Muscle of back (tissue), 11 donors: Measurements from ENCODE around the gene KCNN3. TPM values are rescaled to one million over a fixed set of nuclear protein-coding genes. Genes with fewer than 3 reads are reported as not detected.

ENCODE experiments used
- DNase-seq, 3 donors: peaks; one replicate each; pipeline versions ENCODE4 v3.0.0 to v3.0.0-alpha.2; 2013
- polyA plus RNA-seq, 10 donors: library from polyadenylated mRNA; unstranded; fragments of 120-200 nt; gene quantifications; one replicate each; pipeline ENCODE4 v1.2.1, GENCODE V29; 2013; ENCODE audit not compliant: insufficient read length in 10 of 10

KCNN3 gene
- polyA plus RNA-seq, 10 donors: 6.2 to 9.8 (median 8.3) TPM

DNA sequence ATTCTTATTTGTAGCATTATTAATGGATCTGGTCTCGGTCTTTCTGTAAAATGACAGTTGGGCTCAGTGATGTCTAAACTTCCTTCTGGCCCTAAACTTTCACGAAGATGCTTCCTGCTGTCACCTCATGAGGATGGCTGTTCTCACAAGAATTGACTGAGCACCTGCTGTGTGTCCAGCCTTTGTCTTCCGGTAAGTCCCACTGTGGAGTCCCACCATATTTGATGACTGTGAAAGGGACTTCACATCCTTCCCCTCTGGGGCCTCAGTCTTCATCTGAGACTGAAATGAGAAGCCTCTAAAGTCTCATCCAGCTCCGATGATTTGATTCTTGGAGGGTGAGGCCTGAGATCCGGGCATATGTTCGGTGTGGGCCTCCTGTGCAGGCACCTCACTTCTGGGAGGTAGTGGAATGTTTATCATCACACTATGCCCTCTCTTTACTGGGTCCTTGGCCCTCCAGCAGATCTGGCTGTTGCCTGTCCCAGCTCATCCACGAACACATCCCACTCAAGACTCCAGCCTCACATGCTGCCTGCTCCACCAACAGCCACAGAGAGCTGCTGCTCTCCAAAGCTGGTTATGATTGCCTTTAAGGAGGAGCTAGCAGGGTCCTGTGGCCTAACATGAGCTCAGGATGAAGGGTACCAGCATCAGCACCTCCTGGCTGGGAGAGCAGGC lies 95.8 kb downstream of the KCNN3 start:
- no peak for DNase-seq

GRCh38 chr1:154773551-154773950 lies 96.5 kb downstream of the KCNN3 start:
- no peak for DNase-seq

DNA sequence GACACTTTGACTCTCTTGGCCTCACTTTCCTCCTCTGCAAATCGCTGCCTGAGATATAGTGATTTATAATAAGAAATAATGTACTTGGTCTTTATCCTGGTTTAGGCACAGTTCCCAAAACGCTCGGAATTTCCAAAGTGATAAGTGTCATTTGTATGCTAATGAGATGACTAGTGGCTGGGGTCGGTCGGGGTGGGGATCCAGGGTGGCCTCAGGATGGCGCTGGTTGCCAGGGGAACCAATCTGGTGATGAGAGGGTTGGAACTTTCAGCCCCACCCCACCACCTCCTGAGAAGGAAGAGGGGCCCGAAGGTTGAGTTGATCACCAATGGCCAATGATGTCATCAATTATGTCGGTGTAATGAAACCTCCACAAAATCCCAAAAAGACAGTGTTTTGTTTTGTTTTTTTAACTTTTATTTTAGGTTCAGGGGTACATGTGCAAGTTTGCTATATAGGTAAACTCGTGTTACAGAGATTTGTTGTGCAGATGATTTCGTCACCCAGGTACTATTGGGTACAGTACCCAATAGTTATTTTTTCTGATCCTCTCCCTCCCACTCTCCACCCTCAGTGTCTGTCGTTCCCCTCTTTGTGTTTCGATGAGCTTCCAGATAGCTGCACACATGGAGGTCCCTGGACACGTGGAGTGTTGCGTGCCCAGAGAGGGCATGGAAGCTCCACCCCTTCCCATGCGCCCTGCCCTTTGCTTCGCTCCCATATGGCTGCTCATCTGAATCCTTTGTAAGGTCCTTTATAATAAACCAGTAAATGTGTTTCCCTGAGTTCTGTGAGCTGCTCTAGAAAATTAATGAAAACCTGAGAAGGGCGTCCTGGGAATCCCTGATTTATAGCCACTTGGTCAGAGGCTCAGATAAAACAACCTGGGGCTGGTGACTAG lies 97.2 kb downstream of the KCNN3 start:
- no peak for DNase-seq

- no peak for DNase-seq
Observed at GRCh38 chr1:154772056-154772455, 98.0 kb downstream of the KCNN3 start.

- DNase-seq: no peak
Observed at GRCh38 chr1:154770897-154771594, 99.0 kb downstream of the KCNN3 start.

DNA sequence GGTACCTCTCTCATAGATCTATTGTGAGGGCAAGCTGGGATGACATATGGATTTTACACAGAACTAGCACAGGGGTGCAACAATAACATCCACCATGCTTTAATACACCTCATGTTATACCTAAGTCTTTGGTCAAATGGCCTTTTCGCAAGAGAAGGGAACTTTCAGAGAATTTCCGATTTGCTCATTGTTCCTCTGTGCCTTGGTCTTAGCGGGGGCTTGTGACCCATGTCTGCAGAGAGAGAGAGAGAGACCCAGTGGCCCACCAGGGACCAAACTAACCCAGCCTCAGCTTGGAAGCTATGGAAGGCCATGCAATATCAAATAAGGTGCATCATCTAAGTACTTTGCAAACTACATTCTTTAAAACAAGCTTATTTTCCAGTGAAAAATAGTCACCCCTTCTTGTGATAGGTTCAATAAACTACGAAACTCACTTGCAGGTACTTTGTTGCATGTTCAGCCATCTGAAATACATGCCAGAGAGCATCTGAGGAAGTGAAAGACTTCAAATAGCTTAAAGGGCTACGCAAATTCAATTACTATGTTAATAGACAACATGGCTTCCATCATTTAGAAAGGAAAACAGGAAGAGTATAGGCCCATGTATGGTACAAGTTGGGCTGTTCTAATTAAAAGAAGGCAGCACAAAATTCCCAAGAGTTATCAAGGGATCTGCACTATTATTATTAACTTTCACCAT lies 100.7 kb downstream of the KCNN3 start:
- no peak for DNase-seq

GRCh38 chr1:154768456-154769125 lies 101.5 kb downstream of the KCNN3 start:
- DNase-seq: no peak

DNA sequence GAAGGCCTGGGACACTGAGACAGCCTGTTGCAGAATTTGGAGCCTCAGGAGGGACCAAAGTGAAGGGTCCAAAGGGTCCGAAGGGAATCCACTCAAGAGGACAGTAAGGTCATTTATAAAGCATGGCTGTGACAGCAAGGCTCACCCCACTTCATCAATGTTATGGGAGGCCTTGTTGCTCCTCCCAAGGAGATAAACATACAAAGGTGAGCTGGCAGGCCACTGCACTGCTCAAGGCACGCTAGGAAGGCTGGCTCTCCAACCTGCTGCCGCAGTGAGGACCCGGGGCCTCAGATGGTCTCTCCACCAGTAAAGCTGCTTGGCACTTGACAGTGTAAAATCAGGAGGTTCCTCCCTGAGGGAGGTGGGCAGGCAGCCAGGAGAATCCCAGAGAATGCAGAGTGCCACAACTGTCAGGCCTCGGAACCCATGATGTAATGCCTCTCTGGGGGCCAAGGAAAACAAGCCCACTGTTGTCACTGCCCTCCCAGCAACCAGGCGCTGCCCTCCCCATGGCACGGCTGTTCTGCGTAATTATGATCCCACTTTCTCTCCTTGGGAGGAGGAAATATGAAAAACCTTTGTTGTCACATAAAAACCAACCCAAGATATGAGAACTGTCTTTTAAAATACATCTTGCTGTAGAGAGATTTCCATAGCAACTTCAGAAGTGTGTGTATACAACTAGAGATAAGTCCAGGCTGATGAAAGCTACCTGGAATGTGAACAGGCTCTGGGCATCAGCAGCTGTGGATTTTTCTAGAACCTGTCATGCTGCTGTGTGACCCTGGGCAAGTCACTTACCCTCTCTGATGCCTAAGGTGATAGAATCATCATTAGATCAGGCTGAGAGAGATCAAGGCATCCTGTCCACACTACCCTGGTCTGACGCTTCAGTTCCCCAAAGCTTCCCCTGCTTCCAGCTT lies 102.5 kb downstream of the KCNN3 start:
- peak; percentile 70 to 82 (median 77) for DNase-seq

GRCh38 chr1:154765970-154766369 lies 104.1 kb downstream of the KCNN3 start:
- no peak for DNase-seq

DNA sequence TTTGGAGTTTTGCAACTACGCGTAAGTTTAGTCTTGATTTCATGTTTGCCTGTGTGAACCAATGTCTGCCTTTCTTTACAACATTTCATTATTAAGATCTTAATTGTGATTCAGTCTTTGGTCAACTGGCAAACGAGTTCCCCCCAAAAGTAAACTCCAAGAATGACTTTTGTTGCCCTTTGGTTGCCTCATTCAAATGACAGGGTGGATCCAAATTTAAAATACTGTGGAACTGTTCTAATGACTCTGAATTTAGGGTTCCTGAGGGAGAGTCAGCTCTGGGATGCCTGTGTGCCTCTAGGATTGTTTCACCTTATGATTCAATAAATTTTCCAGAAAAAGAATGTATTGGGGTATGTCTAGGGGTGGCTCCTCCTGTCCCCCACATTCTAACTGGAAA lies 105.3 kb downstream of the KCNN3 start:
- DNase-seq: no peak

DNA sequence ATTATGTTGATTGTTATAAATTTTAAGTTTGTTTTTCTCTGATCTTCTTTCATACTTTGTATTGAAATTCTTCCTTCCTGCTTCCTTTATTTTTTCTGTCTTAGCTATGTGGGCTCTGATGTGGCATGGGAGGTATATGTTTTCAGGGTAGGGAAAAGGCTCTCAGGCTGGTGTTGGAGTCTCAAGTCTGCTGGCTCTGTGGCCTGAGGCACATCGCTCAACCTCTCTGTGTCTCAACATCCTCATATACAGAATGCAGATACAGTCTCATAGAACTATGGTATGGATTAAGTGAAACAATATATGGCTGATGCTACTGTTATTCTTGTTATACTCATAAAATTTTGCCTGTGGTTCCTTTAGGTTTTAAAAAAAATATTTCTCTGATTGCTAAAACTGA lies 105.9 kb downstream of the KCNN3 start:
- no peak for DNase-seq

- peak in 1 of 3 donors; percentile 47 for DNase-seq
Observed at GRCh38 chr1:154760469-154760933, 109.6 kb downstream of the KCNN3 start.

- no peak for DNase-seq
Observed at GRCh38 chr1:154759793-154760192, 110.3 kb downstream of the KCNN3 start.

DNA sequence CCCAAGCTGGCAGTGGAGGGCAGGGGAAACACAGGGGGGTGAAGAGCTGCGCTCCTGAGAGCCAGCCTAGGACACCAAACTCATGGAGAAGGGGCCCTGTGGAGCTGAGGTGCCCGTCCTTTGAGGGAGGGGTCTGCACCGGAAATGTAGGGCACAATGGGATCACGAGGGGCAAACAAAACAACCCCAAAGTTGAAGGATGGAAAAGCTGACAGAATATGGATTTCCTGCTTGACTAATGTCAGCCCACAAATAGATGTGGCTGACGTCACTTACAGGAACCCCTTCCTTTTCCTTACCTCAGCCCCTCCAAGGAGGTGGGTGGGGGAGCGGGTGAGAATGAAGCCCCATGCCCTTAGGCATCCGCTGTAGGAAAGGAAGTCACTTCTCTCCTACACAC lies 110.9 kb downstream of the KCNN3 start:
- DNase-seq: no peak

DNA sequence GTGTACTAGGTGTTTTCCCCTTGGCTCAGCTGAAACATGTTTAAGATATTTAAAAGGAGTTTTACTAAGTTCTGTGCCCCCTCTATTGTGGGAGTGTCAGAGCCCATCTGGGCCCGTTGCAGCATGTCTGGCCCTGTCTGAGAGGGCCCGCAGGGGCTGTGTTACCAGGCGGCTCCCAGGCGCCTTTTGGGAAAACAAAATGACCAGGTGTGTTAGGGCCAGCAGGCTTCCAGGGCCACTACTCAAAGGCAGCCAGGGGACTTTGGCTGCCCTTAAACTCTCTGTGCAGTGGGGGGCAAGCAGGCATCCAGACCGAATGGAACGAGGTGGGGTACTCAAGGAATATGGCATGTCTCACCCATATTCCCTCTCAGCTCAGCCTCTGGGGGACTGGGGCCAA lies 111.7 kb downstream of the KCNN3 start:
- no peak for DNase-seq

DNA sequence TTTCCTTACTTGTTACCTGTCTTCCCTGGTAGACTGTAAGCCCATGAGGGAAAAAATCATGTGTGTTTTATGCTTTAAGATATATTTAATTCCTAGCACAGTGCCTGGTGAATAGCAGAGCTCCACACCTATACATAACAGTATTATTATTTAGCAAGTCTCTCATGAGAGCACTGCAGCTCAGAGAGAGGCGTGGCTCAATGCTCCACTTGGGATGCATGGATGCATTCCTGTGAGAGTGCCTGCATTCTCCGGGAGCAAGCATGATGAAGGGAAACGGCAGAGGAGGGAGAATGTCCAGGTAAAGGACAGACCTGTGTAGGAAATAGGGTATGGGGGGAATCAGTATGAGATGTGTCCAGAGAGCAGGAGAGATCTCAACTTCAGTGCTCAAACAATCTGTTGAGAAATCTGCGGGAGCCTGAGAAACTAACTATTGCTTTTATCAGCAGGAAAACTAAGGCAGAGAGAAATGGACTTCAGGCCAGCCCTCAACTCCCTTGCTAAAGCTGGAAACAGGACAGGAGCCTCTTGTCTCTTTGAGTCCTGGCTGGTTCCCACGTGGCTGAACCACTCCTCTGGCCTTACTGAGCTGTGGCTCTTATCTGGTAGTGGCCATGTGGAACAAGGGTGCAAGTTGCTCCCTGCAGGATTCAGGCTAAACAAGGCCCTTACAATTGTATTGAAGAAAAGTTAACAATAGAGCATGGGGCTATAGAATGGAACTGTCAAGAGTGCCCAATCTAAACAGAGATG lies 113.1 kb downstream of the KCNN3 start:
- DNase-seq: no peak

- DNase-seq: no peak
Observed at GRCh38 chr1:154755858-154756730, 114.0 kb downstream of the KCNN3 start.

GRCh38 chr1:154753426-154753825 lies 116.7 kb downstream of the KCNN3 start:
- no peak for DNase-seq
